ENCODE results near the gene EPB42. TPM values are rescaled to one million over a fixed set of nuclear protein-coding genes. Genes with fewer than 3 reads are reported as not detected.

Gene EPB42
- polyA plus RNA-seq, 1 of the 3 experiments (the other 2 are of a cell fraction) = not detected

GRCh38 chr15:43249236-43249635 is 28.4 kb upstream of the EPB42 start (continued):
- no peak for TF ChIP-seq ZBTB33 (IDR thresholded peaks at IDR 0.05; ENCODE audit: borderline replicate concordance, low read depth)

- Histone ChIP-seq H3K9me2 (no peaks in the 10 kb centered on the region), H3K27ac (ENCODE audit: low read depth in 2 of 2, low read length in 1 of 2) (no peak overlapping the region), H3K79me2 (ENCODE audit: insufficient read depth) (no peaks in the 10 kb centered on the region), H3K36me3 (replicated peaks in 1 of 2; ENCODE audit: control insufficient read depth in 1 of 2, insufficient read depth in 2 of 2, low read length in 1 of 2) (no peaks in the 10 kb centered on the region), H3K9me3 (no peaks in the 10 kb centered on the region), H3K4me3 (ENCODE audit: low read depth in 2 of 2, low read length in 1 of 2) (no peak overlapping the region), H3K4me2 (no peak overlapping the region), H3F3A (replicated peaks; ENCODE audit: insufficient read depth) (no peaks in the 10 kb centered on the region), H3K27me3 (ENCODE audit: insufficient read depth) (no peaks in the 10 kb centered on the region; the same call in 1 of the 2 replicates), H4K20me1 (ENCODE audit: insufficient read depth) (no peaks in the 10 kb centered on the region), H2AFZ (ENCODE audit: low read depth) (no peak overlapping the region), H3K9ac (no peak overlapping the region), H3K4me1 (ENCODE audit: control insufficient read depth in 1 of 2, insufficient read depth in 2 of 2, low read depth in 1 of 2, low read length in 1 of 2) (no peaks in the 10 kb centered on the region)
- ChIA-PET POLR2A (no interaction called here), CTCF (interaction anchor here (1.0 to 2.9 kb wide), 3 partner anchors 21 to 55 kb away, joined by 3 to 9 read pairs (median 4); partner anchors contain the start of gene TGM7)
- TF ChIP-seq YY1 (IDR thresholded peaks at IDR 0.05; ENCODE audit: low read depth) = no peak
- TF ChIP-seq CHD2 (IDR thresholded peaks at IDR 0.05; ENCODE audit: low read length, partially characterized antibody) = no peak
- no peak for TF ChIP-seq FOXM1 (IDR thresholded peaks at IDR 0.05; ENCODE audit: low read depth)
- no peak for TF ChIP-seq FOXJ3 (CRISPR knock-in tag; IDR thresholded peaks at IDR 0.05)
- no peak for TF ChIP-seq JUND (IDR thresholded peaks at IDR 0.05)
- no peak for TF ChIP-seq RAD21 (IDR thresholded peaks at IDR 0.05; ENCODE audit: low read length)
- no peak for TF ChIP-seq MEF2A (IDR thresholded peaks at IDR 0.05; ENCODE audit: borderline replicate concordance, low read depth)
- TF ChIP-seq NFIC (IDR thresholded peaks at IDR 0.05; ENCODE audit: borderline replicate concordance) = no peak
- TF ChIP-seq SMC3 (IDR thresholded peaks at IDR 0.05; ENCODE audit: low read depth, low read length) = no peak
- DNase-seq = no peak
- WGBS (ENCODE audit: low lambda C conversion rate) = 19% methylated on average over 6 of the region's 6 CpGs
Measured at GRCh38 chr15:43246261-43246774, 25.5 kb upstream of the EPB42 start.

GRCh38 chr15:43244092-43244491 is 23.3 kb upstream of the EPB42 start:
- Histone ChIP-seq H3K27ac (ENCODE audit: low read depth in 2 of 2, low read length in 1 of 2) (no peak overlapping the region), H3F3A (replicated peaks; ENCODE audit: insufficient read depth) (no peaks in the 10 kb centered on the region), H3K9me3 (no peaks in the 10 kb centered on the region), H3K79me2 (ENCODE audit: insufficient read depth) (no peaks in the 10 kb centered on the region), H3K9ac (no peak overlapping the region), H2AFZ (ENCODE audit: low read depth) (no peak overlapping the region), H3K4me1 (ENCODE audit: control insufficient read depth in 1 of 2, insufficient read depth in 2 of 2, low read depth in 1 of 2, low read length in 1 of 2) (no peaks in the 10 kb centered on the region), H3K36me3 (replicated peaks in 1 of 2; ENCODE audit: control insufficient read depth in 1 of 2, insufficient read depth in 2 of 2, low read length in 1 of 2) (no peaks in the 10 kb centered on the region), H3K27me3 (ENCODE audit: insufficient read depth) (no peaks in the 10 kb centered on the region; the same call in 1 of the 2 replicates), H3K4me2 (no peak overlapping the region), H4K20me1 (ENCODE audit: insufficient read depth) (no peaks in the 10 kb centered on the region), H3K9me2 (no peaks in the 10 kb centered on the region), H3K4me3 (ENCODE audit: low read depth in 2 of 2, low read length in 1 of 2) (no peak overlapping the region)
- no peak for DNase-seq
- ChIA-PET CTCF (interaction anchor here (2.9 to 4.5 kb wide), 2 partner anchors 19 kb away, joined by 9 to 16 read pairs; no protein-coding TSS in a partner anchor), POLR2A (no interaction called here)
- TF ChIP-seq TEAD4 (IDR thresholded peaks at IDR 0.05; ENCODE audit: borderline replicate concordance, insufficient read depth) = no peak
- no peak for TF ChIP-seq ELF1 (IDR thresholded peaks at IDR 0.05)
- no peak for TF ChIP-seq MEF2A (IDR thresholded peaks at IDR 0.05; ENCODE audit: borderline replicate concordance, low read depth)
- TF ChIP-seq JUND (IDR thresholded peaks at IDR 0.05) = no peak
- TF ChIP-seq IRF3 (IDR thresholded peaks at IDR 0.05; ENCODE audit: low read depth, low read length) = no peak
- TF ChIP-seq MXI1 (IDR thresholded peaks at IDR 0.05; ENCODE audit: low read depth, low read length) = no peak
- TF ChIP-seq USF1 (IDR thresholded peaks at IDR 0.05; ENCODE audit: borderline replicate concordance, low read depth) = no peak
- TF ChIP-seq CHD2 (IDR thresholded peaks at IDR 0.05; ENCODE audit: low read length, partially characterized antibody) = no peak
- 62% methylated on average over 4 of the region's 4 CpGs for WGBS (ENCODE audit: low lambda C conversion rate)
